Colonic mucosa (tissue), 4 donors: ENCODE data around the gene SIT1. TPM values are rescaled to one million over a fixed set of nuclear protein-coding genes. Genes with fewer than 3 reads are reported as not detected.

Source experiments
- DNase-seq: peaks from one replicate; pipeline ENCODE4 v3.0.0-alpha.2; 2020
- H3K27ac ChIP-seq: fragments of 200-600 bp; one replicate; pipeline ENCODE4 v1.8.0; 2021
- H3K27me3 ChIP-seq: fragments of 200-600 bp; one replicate; pipeline ENCODE4 v1.8.0; 2021
- H3K36me3 ChIP-seq: fragments of 200-600 bp; one replicate; pipeline ENCODE4 v1.8.0; 2021
- H3K4me1 ChIP-seq: fragments of 200-600 bp; one replicate; pipeline ENCODE4 v1.8.0; 2021; ENCODE audit warnings: mild to moderate bottlenecking
- H3K4me3 ChIP-seq: fragments of 200-600 bp; one replicate; pipeline ENCODE4 v1.8.0; 2021
- H3K9ac ChIP-seq, 2 donors: one replicate each; pipeline ENCODE4 v1.7.0; 2013; ENCODE audit warnings: control low read depth in 2 of 2, low read depth in 2 of 2, low read length in 2 of 2
- H3K9me3 ChIP-seq: fragments of 200-600 bp; one replicate; pipeline ENCODE4 v1.8.0; 2021
- intact Hi-C: fragments of 100-400 bp; cut with DNase I; formaldehyde crosslinking; loops from one replicate; pipeline ENCODE4 v1.14.1; 2022
- total RNA-seq, 2 donors: library from RNA; stranded (reverse); fragmentation: NEBNext Ultra II Directional in 1 of 2; extraction: Animal tissue kit (Norgen Biotek cat#: 25700) in 1 of 2; gene quantifications; one replicate each; pipeline ENCODE4 v1.2.1, GENCODE V29; 2021
- TF ChIP-seq, protein P1 (sequence below): fragments of 200-600 bp; IDR thresholded peaks from one replicate; pipeline ENCODE4 v1.8.0; 2022; ENCODE audit warnings: antibody characterized with exemption, mild to moderate bottlenecking
- donor health status: healthy.
- donor health status: DM: no; HTN: no; CAD: no.
- donor health status: DM: no; HTN: no; CAD: no.

Gene SIT1
- total RNA-seq, 2 donors from 2014 or later = 0.67 to 1.0 TPM

DNA sequence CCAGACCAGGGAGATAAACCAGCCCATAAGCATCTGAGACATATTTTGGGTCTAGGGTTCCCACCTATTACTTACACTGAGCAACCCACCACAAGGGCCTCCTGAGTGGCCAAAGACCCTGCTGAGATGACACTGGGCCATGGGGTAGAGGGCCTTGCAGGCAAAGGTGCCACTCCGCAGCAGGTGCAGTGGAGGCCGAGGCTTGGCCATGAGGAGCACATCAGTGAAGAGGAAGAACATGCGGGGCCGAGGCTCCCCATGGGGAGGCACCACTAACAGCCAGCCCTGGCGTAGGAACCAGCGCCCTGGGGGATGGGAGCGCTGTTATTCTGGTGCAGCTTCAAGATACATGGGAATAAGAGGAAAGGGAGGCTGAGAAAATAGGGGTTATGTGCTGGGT is 11.7 kb upstream of the SIT1 start:
- no peaks in the 10 kb centered on the region for H3K27me3 ChIP-seq
- peaks cover 24% of the 10 kb centered on the region for H3K4me1 ChIP-seq
- H3K27ac ChIP-seq = peak overlapping the region; percentile 81
- H3K4me3 ChIP-seq = no peak overlapping the region
- DNase-seq = no peak
- TF ChIP-seq, protein P1, sequence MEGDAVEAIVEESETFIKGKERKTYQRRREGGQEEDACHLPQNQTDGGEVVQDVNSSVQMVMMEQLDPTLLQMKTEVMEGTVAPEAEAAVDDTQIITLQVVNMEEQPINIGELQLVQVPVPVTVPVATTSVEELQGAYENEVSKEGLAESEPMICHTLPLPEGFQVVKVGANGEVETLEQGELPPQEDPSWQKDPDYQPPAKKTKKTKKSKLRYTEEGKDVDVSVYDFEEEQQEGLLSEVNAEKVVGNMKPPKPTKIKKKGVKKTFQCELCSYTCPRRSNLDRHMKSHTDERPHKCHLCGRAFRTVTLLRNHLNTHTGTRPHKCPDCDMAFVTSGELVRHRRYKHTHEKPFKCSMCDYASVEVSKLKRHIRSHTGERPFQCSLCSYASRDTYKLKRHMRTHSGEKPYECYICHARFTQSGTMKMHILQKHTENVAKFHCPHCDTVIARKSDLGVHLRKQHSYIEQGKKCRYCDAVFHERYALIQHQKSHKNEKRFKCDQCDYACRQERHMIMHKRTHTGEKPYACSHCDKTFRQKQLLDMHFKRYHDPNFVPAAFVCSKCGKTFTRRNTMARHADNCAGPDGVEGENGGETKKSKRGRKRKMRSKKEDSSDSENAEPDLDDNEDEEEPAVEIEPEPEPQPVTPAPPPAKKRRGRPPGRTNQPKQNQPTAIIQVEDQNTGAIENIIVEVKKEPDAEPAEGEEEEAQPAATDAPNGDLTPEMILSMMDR = no peak
- H3K9ac ChIP-seq = no peak overlapping the region
- no peaks in the 10 kb centered on the region for H3K9me3 ChIP-seq
- intact Hi-C loops = loop anchor here (5.0 kb wide), 1 partner anchor 70 kb away; the partner anchor contains the start of genes CREB3 and TLN1
- H3K36me3 ChIP-seq = no peaks in the 10 kb centered on the region

DNA sequence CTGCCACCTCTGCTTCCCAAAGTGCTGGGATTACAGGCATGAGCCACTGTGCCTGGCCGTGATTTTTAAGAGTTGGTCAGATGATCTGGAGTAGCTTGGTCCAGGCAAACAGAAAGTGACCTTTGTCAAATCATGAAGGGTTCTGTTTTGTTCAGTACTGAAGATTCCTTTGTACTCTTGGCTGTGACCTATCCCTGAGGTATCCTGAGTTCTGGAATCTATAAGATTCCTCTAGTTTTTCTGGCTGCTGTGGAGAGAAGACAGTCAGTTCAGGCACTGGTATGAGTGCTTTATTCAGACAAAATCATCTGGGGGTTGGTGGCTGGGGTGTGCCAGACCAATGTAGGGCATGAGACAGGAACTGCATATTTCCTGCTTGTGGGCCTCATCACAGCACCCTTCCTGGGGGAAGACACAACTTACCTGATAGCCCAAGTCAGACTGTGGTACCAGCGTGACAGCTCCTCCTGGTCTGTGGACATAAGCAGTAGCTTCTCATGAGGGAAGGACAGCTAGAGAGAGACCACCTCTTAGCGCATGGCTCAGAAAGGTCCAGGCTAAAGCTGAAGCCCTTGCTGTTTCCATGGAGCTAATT is 11.1 kb upstream of the SIT1 start:
- intact Hi-C loops = loop anchor here (5.0 kb wide), 1 partner anchor 70 kb away; the partner anchor contains the start of genes CREB3 and TLN1
- TF ChIP-seq, protein P1 = no peak
- Histone ChIP-seq H3K36me3 (no peaks in the 10 kb centered on the region), H3K27ac (peak overlapping the region; percentile 81), H3K27me3 (no peaks in the 10 kb centered on the region), H3K9me3 (no peaks in the 10 kb centered on the region), H3K4me3 (no peak overlapping the region), H3K4me1 (peaks cover 24% of the 10 kb centered on the region), H3K9ac (peak overlapping the region in 1 of 2 donors; percentile 13)
- no peak for DNase-seq

DNA sequence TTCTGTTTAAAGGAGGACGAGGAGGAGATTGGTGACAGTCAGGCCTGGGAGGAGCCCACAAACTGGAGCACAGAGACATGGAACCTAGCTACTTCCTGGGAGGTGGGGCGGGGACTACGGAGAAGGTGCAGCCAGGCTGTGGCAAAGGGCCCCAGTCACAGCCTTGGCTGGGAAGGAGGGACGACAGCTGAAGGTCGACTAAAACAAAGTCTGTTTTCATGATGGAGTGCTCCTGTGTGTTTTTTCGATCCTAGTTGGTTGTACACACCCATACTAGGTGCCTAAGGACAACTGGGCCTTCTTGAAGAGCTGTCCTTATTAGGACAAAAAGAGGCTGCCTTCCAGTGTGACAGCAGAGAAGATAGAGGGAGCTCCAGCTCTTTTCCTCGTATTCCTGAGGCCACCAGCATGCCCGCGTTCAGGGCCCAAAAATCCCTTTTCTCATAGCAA is 10.3 kb upstream of the SIT1 start:
- no peaks in the 10 kb centered on the region for H3K9me3 ChIP-seq
- peak overlapping the region; percentile 33 to 64 for H3K9ac ChIP-seq
- no peaks in the 10 kb centered on the region for H3K36me3 ChIP-seq
- H3K4me1 ChIP-seq = peaks cover 24% of the 10 kb centered on the region
- no peaks in the 10 kb centered on the region for H3K27me3 ChIP-seq
- peak overlapping the region; percentile 81 for H3K27ac ChIP-seq
- peak; percentile 65 for DNase-seq
- H3K4me3 ChIP-seq = no peak overlapping the region
- TF ChIP-seq, protein P1 = peak; percentile 49
- intact Hi-C loops = loop anchor here (5.0 kb wide), 1 partner anchor 71 kb away; the partner anchor contains the start of genes CREB3 and TLN1

DNA sequence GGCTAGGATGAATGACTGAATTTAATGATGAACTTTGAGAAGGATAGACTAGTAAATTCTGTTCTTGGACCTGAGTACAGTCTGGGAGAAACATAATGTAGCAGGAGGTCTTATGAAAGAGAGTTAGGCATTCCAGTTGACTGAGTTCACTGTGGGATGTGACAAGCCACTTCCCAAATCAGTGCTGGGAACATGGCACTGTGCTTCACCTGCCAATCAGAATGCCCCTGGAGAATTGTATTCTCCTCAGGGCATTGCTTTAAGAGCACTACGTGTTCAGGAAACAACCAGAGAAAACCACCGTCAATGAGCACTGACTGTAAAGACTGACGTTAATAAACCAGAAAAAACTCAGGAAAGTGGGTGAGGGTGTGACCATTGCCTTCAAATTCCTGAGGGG is 8.6 kb upstream of the SIT1 start:
- peak overlapping the region; percentile 85 for H3K4me3 ChIP-seq
- H3K9me3 ChIP-seq = no peaks in the 10 kb centered on the region
- peak overlapping the region; percentile 91 for H3K27ac ChIP-seq
- H3K4me1 ChIP-seq = peaks cover 24% of the 10 kb centered on the region
- TF ChIP-seq, protein P1 = no peak
- H3K36me3 ChIP-seq = no peaks in the 10 kb centered on the region
- peak overlapping the region in 1 of 2 donors; percentile 86 for H3K9ac ChIP-seq
- no peaks in the 10 kb centered on the region for H3K27me3 ChIP-seq
- intact Hi-C loops = no loop called here
- DNase-seq = no peak

DNA sequence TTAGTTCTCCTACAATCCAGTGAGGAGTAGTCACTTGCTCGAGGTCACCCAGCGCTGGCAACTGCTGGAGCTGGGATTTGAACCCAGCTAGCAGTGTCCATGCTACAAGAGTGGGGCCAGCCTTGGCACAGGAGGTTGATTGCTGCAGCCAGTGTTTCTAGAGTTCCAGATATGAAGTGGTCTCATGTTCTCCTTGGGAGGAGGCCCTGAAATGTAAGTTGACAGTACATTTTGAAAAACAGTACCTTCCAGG is 8.2 kb upstream of the SIT1 start:
- intact Hi-C loops = no loop called here
- H3K27ac ChIP-seq = peak overlapping the region; percentile 91
- no peaks in the 10 kb centered on the region for H3K36me3 ChIP-seq
- TF ChIP-seq, protein P1 = no peak
- no peaks in the 10 kb centered on the region for H3K27me3 ChIP-seq
- peak overlapping the region; percentile 86 to 98 for H3K9ac ChIP-seq
- no peaks in the 10 kb centered on the region for H3K9me3 ChIP-seq
- peak; percentile 43 for DNase-seq
- peaks cover 24% of the 10 kb centered on the region for H3K4me1 ChIP-seq
- peak overlapping the region; percentile 85 for H3K4me3 ChIP-seq
